Coronary artery (tissue), 2 donors: ENCODE measurements around the gene GSPT1.

Experiments used
- DNase-seq: peaks from one replicate; pipeline ENCODE4 v3.0.0-alpha.2; 2017; ENCODE audit warnings: low spot score
- H3K27ac ChIP-seq, 2 donors: fragments of 200-600 bp; sonication (generic); one replicate each; pipeline ENCODE4 v1.5.1; 2016 to 2019
- H3K4me3 ChIP-seq: fragments of 200-600 bp; sonication (generic); 2 replicates; pipeline ENCODE4 v1.5.1; 2016; ENCODE audit warnings: mild to moderate bottlenecking, moderate library complexity
- CTCF ChIP-seq: fragments of 200-600 bp; sonication (generic); IDR thresholded peaks from one replicate; pipeline ENCODE4 v1.5.1; 2019; ENCODE audit warnings: antibody characterized with exemption

The GSPT1 gene

GRCh38 chr16:11916524-11917285 is 949 bp upstream of the GSPT1 start:
- no peak for DNase-seq
- H3K4me3 ChIP-seq, result peak overlapping the region; percentile 87
- TF ChIP-seq CTCF, result no peak
- H3K27ac ChIP-seq, result peak overlapping the region; percentile 43 to 91

- Histone ChIP-seq H3K27ac (peak overlapping the region; percentile 79 to 91), H3K4me3 (peak overlapping the region; percentile 87)
- DNase-seq, result peak; percentile 76
- TF ChIP-seq CTCF, result no peak
Observed at GRCh38 chr16:11915114-11915643, 577 bp downstream of the GSPT1 start.

GRCh38 chr16:11914210-11915113 is 1.3 kb downstream of the GSPT1 start:
- DNase-seq, result no peak
- Histone ChIP-seq H3K4me3 (peak overlapping the region; percentile 87), H3K27ac (peak overlapping the region; percentile 79 to 91)
- TF ChIP-seq CTCF, result no peak

- Histone ChIP-seq H3K4me3 (peak overlapping the region; percentile 87), H3K27ac (no peak overlapping the region)
- TF ChIP-seq CTCF, result no peak
- DNase-seq, result no peak
Observed at GRCh38 chr16:11913425-11914079, 2.2 kb downstream of the GSPT1 start.

GRCh38 chr16:11909653-11910545 is 5.9 kb downstream of the GSPT1 start:
- no peak for TF ChIP-seq CTCF
- H3K27ac ChIP-seq, result no peak overlapping the region
- DNase-seq, result no peak
- H3K4me3 ChIP-seq, result no peak overlapping the region
